Colonic mucosa (tissue), 4 donors: ENCODE data around the gene AGBL4. TPM values are rescaled to one million over a fixed set of nuclear protein-coding genes. Genes with fewer than 3 reads are reported as not detected.

ENCODE experiments used
- DNase-seq: peaks from one replicate; pipeline ENCODE4 v3.0.0-alpha.2; 2020
- H3K27ac ChIP-seq: fragments of 200-600 bp; one replicate; pipeline ENCODE4 v1.8.0; 2021
- H3K27me3 ChIP-seq: fragments of 200-600 bp; one replicate; pipeline ENCODE4 v1.8.0; 2021
- H3K36me3 ChIP-seq: fragments of 200-600 bp; one replicate; pipeline ENCODE4 v1.8.0; 2021
- H3K4me1 ChIP-seq: fragments of 200-600 bp; one replicate; pipeline ENCODE4 v1.8.0; 2021; ENCODE audit warnings: mild to moderate bottlenecking
- H3K4me3 ChIP-seq: fragments of 200-600 bp; one replicate; pipeline ENCODE4 v1.8.0; 2021
- H3K9ac ChIP-seq, 2 donors: one replicate each; pipeline ENCODE4 v1.7.0; 2013; ENCODE audit warnings: control low read depth in 2 of 2, low read depth in 2 of 2, low read length in 2 of 2
- H3K9me3 ChIP-seq: fragments of 200-600 bp; one replicate; pipeline ENCODE4 v1.8.0; 2021
- intact Hi-C: fragments of 100-400 bp; cut with DNase I; formaldehyde crosslinking; loops from one replicate; pipeline ENCODE4 v1.14.1; 2022
- total RNA-seq, 2 donors: library from RNA; stranded (reverse); fragmentation: NEBNext Ultra II Directional in 1 of 2; extraction: Animal tissue kit (Norgen Biotek cat#: 25700) in 1 of 2; gene quantifications; one replicate each; pipeline ENCODE4 v1.2.1, GENCODE V29; 2021
- TF ChIP-seq, protein P1 (sequence below): fragments of 200-600 bp; IDR thresholded peaks from one replicate; pipeline ENCODE4 v1.8.0; 2022; ENCODE audit warnings: antibody characterized with exemption, mild to moderate bottlenecking
- donor health status: healthy.
- donor health status: DM: no; HTN: no; CAD: no.
- donor health status: DM: no; HTN: no; CAD: no.

AGBL4 gene
- total RNA-seq, 2 donors from 2014 or later: 0.24 to 0.30 TPM

DNA sequence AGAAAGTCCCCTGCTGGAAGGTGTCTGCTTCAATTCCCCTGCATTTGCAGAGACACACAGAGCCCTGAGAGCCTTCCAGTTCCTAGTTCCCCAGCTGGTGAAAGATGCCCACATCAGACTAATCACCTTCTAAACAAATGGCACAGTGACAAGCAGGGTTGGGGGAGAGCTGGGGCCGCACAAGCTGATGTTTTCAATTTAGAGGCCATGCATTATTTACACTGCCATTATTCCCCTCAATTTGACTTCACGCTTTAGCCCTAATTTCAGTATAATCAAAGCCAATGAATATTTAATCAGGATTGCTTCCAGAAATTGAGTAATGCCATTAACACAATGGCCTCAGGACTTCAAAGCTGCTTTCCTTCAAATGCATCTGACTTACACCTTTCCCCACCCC is 1328.6 kb downstream of the AGBL4 start:
- Histone ChIP-seq H3K4me1 (no peaks in the 10 kb centered on the region), H3K4me3 (no peak overlapping the region), H3K27me3 (no peaks in the 10 kb centered on the region), H3K9ac (no peak overlapping the region), H3K27ac (no peak overlapping the region), H3K9me3 (no peaks in the 10 kb centered on the region), H3K36me3 (no peaks in the 10 kb centered on the region)
- TF ChIP-seq, protein P1, sequence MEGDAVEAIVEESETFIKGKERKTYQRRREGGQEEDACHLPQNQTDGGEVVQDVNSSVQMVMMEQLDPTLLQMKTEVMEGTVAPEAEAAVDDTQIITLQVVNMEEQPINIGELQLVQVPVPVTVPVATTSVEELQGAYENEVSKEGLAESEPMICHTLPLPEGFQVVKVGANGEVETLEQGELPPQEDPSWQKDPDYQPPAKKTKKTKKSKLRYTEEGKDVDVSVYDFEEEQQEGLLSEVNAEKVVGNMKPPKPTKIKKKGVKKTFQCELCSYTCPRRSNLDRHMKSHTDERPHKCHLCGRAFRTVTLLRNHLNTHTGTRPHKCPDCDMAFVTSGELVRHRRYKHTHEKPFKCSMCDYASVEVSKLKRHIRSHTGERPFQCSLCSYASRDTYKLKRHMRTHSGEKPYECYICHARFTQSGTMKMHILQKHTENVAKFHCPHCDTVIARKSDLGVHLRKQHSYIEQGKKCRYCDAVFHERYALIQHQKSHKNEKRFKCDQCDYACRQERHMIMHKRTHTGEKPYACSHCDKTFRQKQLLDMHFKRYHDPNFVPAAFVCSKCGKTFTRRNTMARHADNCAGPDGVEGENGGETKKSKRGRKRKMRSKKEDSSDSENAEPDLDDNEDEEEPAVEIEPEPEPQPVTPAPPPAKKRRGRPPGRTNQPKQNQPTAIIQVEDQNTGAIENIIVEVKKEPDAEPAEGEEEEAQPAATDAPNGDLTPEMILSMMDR: no peak
- no peak for DNase-seq
- intact Hi-C loops: loop anchor here (10.0 kb wide), 1 partner anchor 120 kb away; no protein-coding TSS in a partner anchor

DNA sequence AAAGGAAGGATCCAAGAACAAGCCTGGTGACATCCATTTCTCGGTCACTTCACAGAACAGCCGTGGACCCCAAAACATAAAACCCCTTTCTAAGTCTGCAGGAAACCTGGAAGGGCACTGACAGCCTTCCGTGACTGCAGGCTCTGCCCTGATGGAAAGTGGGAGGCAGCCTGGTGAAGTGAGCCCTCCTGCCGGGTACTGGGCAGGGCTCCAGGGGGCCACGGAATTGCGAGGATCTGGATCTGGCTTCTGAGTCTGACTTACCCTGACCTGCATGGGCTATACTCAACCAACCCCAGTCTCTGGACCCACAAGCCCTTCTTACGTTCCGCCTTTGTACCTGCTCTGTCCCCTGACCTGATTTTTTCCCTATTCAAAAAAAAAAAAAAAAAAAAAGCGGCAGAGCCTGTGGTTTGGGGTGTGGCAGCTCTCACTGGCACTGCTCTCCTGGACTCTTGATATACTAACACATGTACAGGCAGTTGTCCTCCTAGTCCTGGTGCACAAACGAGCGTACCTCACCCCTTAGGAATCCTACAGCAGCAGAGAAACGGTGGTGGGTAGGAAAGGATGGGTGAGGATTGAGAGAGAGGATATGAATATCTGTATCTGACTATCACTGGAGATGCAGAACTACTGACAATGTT is 1330.0 kb downstream of the AGBL4 start:
- no peaks in the 10 kb centered on the region for H3K9me3 ChIP-seq
- no peaks in the 10 kb centered on the region for H3K4me1 ChIP-seq
- H3K27me3 ChIP-seq: no peaks in the 10 kb centered on the region
- TF ChIP-seq, protein P1: no peak
- H3K9ac ChIP-seq: no peak overlapping the region
- H3K27ac ChIP-seq: no peak overlapping the region
- intact Hi-C loops: loop anchor here (10.0 kb wide), 1 partner anchor 119 kb away; no protein-coding TSS in a partner anchor
- DNase-seq: no peak
- no peaks in the 10 kb centered on the region for H3K36me3 ChIP-seq
- no peak overlapping the region for H3K4me3 ChIP-seq

DNA sequence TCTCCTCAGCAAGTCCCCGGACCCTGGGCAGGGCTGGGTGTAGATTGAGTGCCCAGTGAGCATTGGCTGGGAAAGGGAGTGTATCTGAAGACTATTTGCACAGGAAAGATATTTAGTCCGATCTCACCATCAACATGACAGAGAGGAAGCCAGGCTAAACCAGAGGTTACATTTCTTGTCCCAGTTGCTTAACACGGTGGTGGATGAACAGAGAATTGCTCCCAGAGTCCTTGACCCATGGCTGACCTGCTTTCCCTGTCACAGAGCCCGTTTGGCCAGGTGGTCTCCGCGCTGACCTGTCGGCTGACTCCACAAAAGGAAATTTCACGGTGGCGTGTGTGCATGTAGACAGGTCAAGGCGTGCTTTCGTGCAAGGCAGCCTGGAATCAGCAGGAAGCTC is 1330.6 kb downstream of the AGBL4 start:
- DNase-seq: no peak
- Histone ChIP-seq H3K36me3 (no peaks in the 10 kb centered on the region), H3K9ac (no peak overlapping the region), H3K4me1 (no peaks in the 10 kb centered on the region), H3K27me3 (no peaks in the 10 kb centered on the region), H3K9me3 (no peaks in the 10 kb centered on the region), H3K27ac (no peak overlapping the region), H3K4me3 (no peak overlapping the region)
- intact Hi-C loops: loop anchor here (10.0 kb wide), 1 partner anchor 118 kb away; no protein-coding TSS in a partner anchor
- TF ChIP-seq, protein P1: no peak

DNA sequence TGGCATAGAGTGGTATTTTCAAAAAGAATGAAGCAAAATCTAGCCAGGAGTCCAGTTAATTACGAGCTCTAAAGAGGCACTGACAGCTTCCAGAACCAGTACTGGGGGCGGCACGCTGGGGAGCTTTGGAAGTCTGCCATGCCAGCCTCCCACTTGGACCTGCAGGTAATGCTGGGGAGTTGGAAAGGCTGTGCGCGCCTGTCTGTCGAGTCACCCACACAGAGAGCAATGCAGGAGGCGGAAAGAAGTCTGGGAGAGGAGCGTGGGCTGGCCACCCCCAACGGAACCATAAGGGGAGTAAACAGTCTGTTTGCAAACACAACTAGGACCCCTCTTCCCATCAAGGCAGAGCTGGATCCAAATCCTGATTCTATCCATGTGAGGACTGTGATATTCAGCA is 1331.5 kb downstream of the AGBL4 start:
- TF ChIP-seq, protein P1: no peak
- no peak for DNase-seq
- Histone ChIP-seq H3K9ac (no peak overlapping the region), H3K27me3 (no peaks in the 10 kb centered on the region), H3K27ac (no peak overlapping the region), H3K9me3 (no peaks in the 10 kb centered on the region), H3K36me3 (no peaks in the 10 kb centered on the region), H3K4me1 (no peaks in the 10 kb centered on the region), H3K4me3 (no peak overlapping the region)
- intact Hi-C loops: loop anchor here (10.0 kb wide), 1 partner anchor 117 kb away; no protein-coding TSS in a partner anchor

DNA sequence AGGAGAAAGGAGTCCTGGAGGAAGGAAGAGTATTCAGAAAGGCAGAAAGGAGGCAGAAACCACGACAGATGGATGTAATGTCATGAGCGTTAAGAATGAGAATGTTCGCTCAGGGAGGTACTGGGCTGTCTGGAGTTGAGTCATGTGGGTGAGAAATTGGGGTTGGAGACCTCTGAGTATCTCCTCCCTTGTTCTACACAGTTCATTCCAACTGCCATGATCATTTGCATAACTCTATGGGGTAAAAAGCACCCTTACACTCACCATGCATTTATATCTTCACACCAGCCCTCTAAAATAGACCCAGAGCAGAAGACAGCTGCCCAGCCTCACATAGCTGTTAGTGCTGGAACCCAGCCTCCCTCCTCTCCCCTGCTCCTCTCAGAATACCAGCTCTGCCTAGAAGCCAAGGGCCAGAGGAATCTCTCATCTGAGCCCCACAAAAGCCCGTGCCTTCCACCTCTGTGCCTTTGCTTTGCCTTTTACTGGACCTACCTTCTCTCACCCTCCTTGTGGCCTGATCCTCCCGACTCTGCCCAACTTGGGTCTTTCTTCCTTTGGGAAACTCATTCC is 1332.2 kb downstream of the AGBL4 start:
- TF ChIP-seq, protein P1: no peak
- intact Hi-C loops: loop anchor here (10.0 kb wide), 1 partner anchor 117 kb away; no protein-coding TSS in a partner anchor
- DNase-seq: no peak
- Histone ChIP-seq H3K27ac (no peak overlapping the region), H3K9ac (no peak overlapping the region), H3K4me3 (no peak overlapping the region), H3K4me1 (no peaks in the 10 kb centered on the region), H3K27me3 (no peaks in the 10 kb centered on the region), H3K36me3 (no peaks in the 10 kb centered on the region), H3K9me3 (no peaks in the 10 kb centered on the region)
